Mesendoderm (in vitro differentiated cells): Measurements from ENCODE around the gene SLC17A8.

Experiments used
- DNase-seq: peaks from one replicate; pipeline ENCODE4 v3.0.0; 2013
- H2AK5ac ChIP-seq: 2 replicates; pipeline ENCODE4 v1.6.1; 2013; ENCODE audit warnings: low read length, inconsistent platforms
- H2BK120ac ChIP-seq: 2 replicates; pipeline ENCODE4 v1.6.1; 2013; ENCODE audit warnings: low read depth, mild to moderate bottlenecking, low read length, moderate library complexity, mixed read lengths
- H2BK15ac ChIP-seq: replicated peaks from 2 replicates; pipeline ENCODE4 v1.6.1; 2013; ENCODE audit warnings: low read depth, mild to moderate bottlenecking, moderate library complexity
- H2BK5ac ChIP-seq: 2 replicates; pipeline ENCODE4 v1.6.1; 2013; ENCODE audit warnings: low read length, inconsistent platforms
- H3K18ac ChIP-seq: 2 replicates; pipeline ENCODE4 v1.6.1; 2013; ENCODE audit warnings: mild to moderate bottlenecking, low read length, mixed read lengths
- H3K23ac ChIP-seq: one replicate; pipeline ENCODE4 v1.6.1; 2013; ENCODE audit warnings: low read length
- H3K27ac ChIP-seq: 2 replicates; pipeline ENCODE4 v1.5.1; 2013; ENCODE audit warnings: low read depth, mild to moderate bottlenecking, inconsistent platforms, low read length, moderate library complexity
- H3K27me3 ChIP-seq: 2 replicates; pipeline ENCODE4 v1.6.1; 2013; ENCODE audit warnings: low read length, control low read depth, mild to moderate bottlenecking, inconsistent platforms; ENCODE audit not compliant: insufficient read depth, poor library complexity
- H3K36me3 ChIP-seq: 2 replicates; pipeline ENCODE4 v1.6.1; 2013; ENCODE audit warnings: low read length, inconsistent platforms; ENCODE audit not compliant: control insufficient read depth, insufficient read depth
- H3K4ac ChIP-seq: one replicate; pipeline ENCODE4 v1.6.1; 2013; ENCODE audit warnings: low read depth, mild to moderate bottlenecking, low read length, moderate library complexity
- H3K4me1 ChIP-seq: 2 replicates; pipeline ENCODE4 v1.6.1; 2013; ENCODE audit warnings: low read depth, low read length, inconsistent platforms; ENCODE audit not compliant: control insufficient read depth
- H3K4me2 ChIP-seq: 2 replicates; pipeline ENCODE4 v1.6.1; 2013; ENCODE audit warnings: low read length
- H3K4me3 ChIP-seq: 2 replicates; pipeline ENCODE4 v1.5.1; 2013; ENCODE audit warnings: mild to moderate bottlenecking, low read length
- H3K56ac ChIP-seq: one replicate; pipeline ENCODE4 v1.6.1; 2013; ENCODE audit warnings: low read length
- H3K79me1 ChIP-seq: 2 replicates; pipeline ENCODE4 v1.6.1; 2013; ENCODE audit warnings: low read length, inconsistent platforms
- H3K79me2 ChIP-seq: 2 replicates; pipeline ENCODE4 v1.6.1; 2013; ENCODE audit warnings: mild to moderate bottlenecking, low read length; ENCODE audit not compliant: control insufficient read depth, insufficient read depth
- H3K9ac ChIP-seq: 2 replicates; pipeline ENCODE4 v1.6.1; 2013; ENCODE audit warnings: low read length, inconsistent platforms
- H4K5ac ChIP-seq: one replicate; pipeline ENCODE4 v1.6.1; 2013; ENCODE audit warnings: low read length
- H4K8ac ChIP-seq: one replicate; pipeline ENCODE4 v1.6.1; 2013; ENCODE audit warnings: low read depth, mild to moderate bottlenecking, control low read depth, low read length, moderate library complexity
- WGBS: extraction: QIAGEN DNeasy Blood & Tissue Kit; methylation state at CpG from one replicate; pipeline ENCODE4 v1.1.7; 2013; ENCODE audit warnings: low lambda C conversion rate, missing lambda C conversion rate; ENCODE audit not compliant: insufficient coverage; ENCODE audit errors: extremely low coverage; 5-methylcytosine and 5-hydroxymethylcytosine counted together

The SLC17A8 gene

GRCh38 chr12:100359248-100359647, 2.4 kb downstream of the SLC17A8 start:
- no peak for DNase-seq
- no peak overlapping the region for H3K23ac ChIP-seq
- H3K4me2 ChIP-seq = no peak overlapping the region
- no CpG with 5 or more reads among the region's 3 CpGs for WGBS
- no peak overlapping the region for H3K4me3 ChIP-seq
- no peak overlapping the region for H2BK5ac ChIP-seq
- H3K9ac ChIP-seq = no peak overlapping the region
- H3K79me2 ChIP-seq = no peaks in the 10 kb centered on the region
- H3K4me1 ChIP-seq = no peaks in the 10 kb centered on the region
- H3K79me1 ChIP-seq = no peaks in the 10 kb centered on the region
- no peak overlapping the region for H3K4ac ChIP-seq
- H4K5ac ChIP-seq = no peak overlapping the region
- no peak overlapping the region for H3K56ac ChIP-seq
- no peak overlapping the region for H2BK120ac ChIP-seq
- H2BK15ac ChIP-seq = no peak overlapping the region
- H4K8ac ChIP-seq = no peak overlapping the region
- H3K27me3 ChIP-seq = no peaks in the 10 kb centered on the region
- H3K27ac ChIP-seq = no peak overlapping the region
- H3K36me3 ChIP-seq = no peaks in the 10 kb centered on the region
- no peak overlapping the region for H3K18ac ChIP-seq
- H2AK5ac ChIP-seq = no peak overlapping the region

DNA sequence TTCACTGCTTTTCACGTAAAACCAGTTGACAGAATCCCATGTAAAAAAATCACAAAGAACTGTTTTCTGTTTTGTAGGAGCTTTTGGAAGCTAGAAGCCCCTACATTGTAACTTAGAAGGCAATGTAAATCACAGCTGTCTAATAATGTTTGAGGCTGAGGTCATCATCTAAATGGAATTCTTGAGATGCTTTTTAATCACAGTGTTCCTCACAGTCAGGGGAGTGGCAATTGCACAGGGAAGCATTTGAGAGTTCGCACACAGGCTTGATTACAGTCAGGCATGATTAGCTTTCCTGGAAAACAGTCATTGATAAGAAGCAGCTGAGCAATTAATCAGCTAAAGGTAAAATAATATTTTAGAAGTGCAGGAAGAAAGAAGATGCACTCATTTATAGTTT, 2.9 kb downstream of the SLC17A8 start:
- no peak overlapping the region for H3K9ac ChIP-seq
- H2BK15ac ChIP-seq = no peak overlapping the region
- H3K79me1 ChIP-seq = no peaks in the 10 kb centered on the region
- no peak overlapping the region for H2BK5ac ChIP-seq
- WGBS = no CpG with 5 or more reads among the region's 2 CpGs
- no peak overlapping the region for H4K8ac ChIP-seq
- H2BK120ac ChIP-seq = no peak overlapping the region
- no peak overlapping the region for H2AK5ac ChIP-seq
- H3K36me3 ChIP-seq = no peaks in the 10 kb centered on the region
- H3K27ac ChIP-seq = no peak overlapping the region
- no peak for DNase-seq
- no peak overlapping the region for H4K5ac ChIP-seq
- H3K79me2 ChIP-seq = no peaks in the 10 kb centered on the region
- no peak overlapping the region for H3K4me2 ChIP-seq
- H3K4me3 ChIP-seq = no peak overlapping the region
- no peak overlapping the region for H3K4ac ChIP-seq
- H3K56ac ChIP-seq = no peak overlapping the region
- H3K23ac ChIP-seq = no peak overlapping the region
- no peaks in the 10 kb centered on the region for H3K27me3 ChIP-seq
- no peak overlapping the region for H3K18ac ChIP-seq
- H3K4me1 ChIP-seq = no peaks in the 10 kb centered on the region

DNA sequence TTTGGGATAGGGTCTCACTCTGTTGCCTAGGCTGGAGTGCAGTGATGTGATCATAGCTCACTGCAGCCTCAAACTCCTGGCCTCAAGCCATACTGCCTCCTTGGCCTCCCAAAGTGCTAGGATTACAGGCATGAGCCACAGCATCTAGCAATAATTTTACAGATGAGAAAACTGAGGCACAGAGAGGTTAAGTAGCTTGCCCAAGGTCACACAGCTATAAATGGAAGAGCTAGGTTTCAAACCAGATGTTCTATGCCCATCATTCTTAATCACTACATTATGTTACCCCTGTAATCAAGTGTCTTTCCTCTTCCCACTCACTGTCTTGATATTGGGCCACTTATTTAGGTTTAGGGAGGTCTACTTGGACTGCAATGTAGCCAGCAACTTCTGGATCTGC, 3.6 kb downstream of the SLC17A8 start:
- no peak overlapping the region for H4K8ac ChIP-seq
- H2BK15ac ChIP-seq = no peak overlapping the region
- H3K4me2 ChIP-seq = no peak overlapping the region
- no peaks in the 10 kb centered on the region for H3K79me1 ChIP-seq
- no peak overlapping the region for H3K23ac ChIP-seq
- no peak overlapping the region for H3K4ac ChIP-seq
- H3K27me3 ChIP-seq = no peaks in the 10 kb centered on the region
- H3K4me1 ChIP-seq = no peaks in the 10 kb centered on the region
- no peaks in the 10 kb centered on the region for H3K36me3 ChIP-seq
- H2BK5ac ChIP-seq = no peak overlapping the region
- no peaks in the 10 kb centered on the region for H3K79me2 ChIP-seq
- DNase-seq = no peak
- no peak overlapping the region for H4K5ac ChIP-seq
- H3K27ac ChIP-seq = no peak overlapping the region
- no peak overlapping the region for H3K18ac ChIP-seq
- H3K4me3 ChIP-seq = no peak overlapping the region
- H3K56ac ChIP-seq = no peak overlapping the region
- H2BK120ac ChIP-seq = no peak overlapping the region
- no peak overlapping the region for H3K9ac ChIP-seq
- no peak overlapping the region for H2AK5ac ChIP-seq

- Histone ChIP-seq H3K18ac (no peak overlapping the region), H3K27ac (no peak overlapping the region), H2AK5ac (no peak overlapping the region), H3K4ac (no peak overlapping the region), H2BK15ac (no peak overlapping the region), H2BK120ac (no peak overlapping the region), H3K36me3 (no peaks in the 10 kb centered on the region), H2BK5ac (no peak overlapping the region), H4K8ac (no peak overlapping the region), H3K4me2 (no peak overlapping the region), H3K4me1 (no peaks in the 10 kb centered on the region), H3K56ac (no peak overlapping the region), H3K9ac (no peak overlapping the region), H3K79me1 (no peaks in the 10 kb centered on the region), H4K5ac (no peak overlapping the region), H3K4me3 (no peak overlapping the region), H3K79me2 (no peaks in the 10 kb centered on the region), H3K27me3 (no peaks in the 10 kb centered on the region), H3K23ac (no peak overlapping the region)
- DNase-seq = no peak
- WGBS = no CpG with 5 or more reads among the region's 4 CpGs
These were observed 7.5 kb downstream of the SLC17A8 start for GRCh38 chr12:100364324-100364723.

DNA sequence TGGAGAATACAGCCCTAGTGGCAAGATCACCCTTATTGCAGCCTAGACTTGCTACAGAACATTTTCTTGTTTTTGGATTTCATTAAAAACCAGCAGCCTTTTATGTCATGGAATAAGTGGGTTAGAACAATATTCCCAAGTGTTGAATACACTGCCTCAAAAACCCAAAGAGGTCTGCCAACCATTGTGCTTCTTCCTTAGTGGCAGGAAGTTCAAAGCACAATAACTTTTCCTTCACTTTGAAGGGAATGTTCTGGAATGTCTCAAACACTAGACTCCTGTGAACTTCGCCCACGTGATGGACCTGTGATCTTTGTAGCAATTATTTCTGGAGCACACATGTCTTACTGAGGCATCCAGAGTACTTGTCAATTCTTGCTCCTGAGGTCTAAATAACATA, 8.5 kb downstream of the SLC17A8 start:
- no peak overlapping the region for H3K23ac ChIP-seq
- no peaks in the 10 kb centered on the region for H3K4me1 ChIP-seq
- no peak overlapping the region for H3K27ac ChIP-seq
- no peak overlapping the region for H2AK5ac ChIP-seq
- no peaks in the 10 kb centered on the region for H3K79me2 ChIP-seq
- no peak overlapping the region for H3K4me2 ChIP-seq
- no peak overlapping the region for H4K5ac ChIP-seq
- no peak overlapping the region for H3K9ac ChIP-seq
- no peak overlapping the region for H4K8ac ChIP-seq
- no peaks in the 10 kb centered on the region for H3K27me3 ChIP-seq
- no peak overlapping the region for H2BK15ac ChIP-seq
- no peak overlapping the region for H3K56ac ChIP-seq
- H3K18ac ChIP-seq = no peak overlapping the region
- no peak overlapping the region for H3K4ac ChIP-seq
- H2BK120ac ChIP-seq = no peak overlapping the region
- no peak overlapping the region for H2BK5ac ChIP-seq
- no peak for DNase-seq
- H3K36me3 ChIP-seq = no peaks in the 10 kb centered on the region
- no CpG with 5 or more reads among the region's 2 CpGs for WGBS
- H3K4me3 ChIP-seq = no peak overlapping the region
- H3K79me1 ChIP-seq = no peaks in the 10 kb centered on the region

DNA sequence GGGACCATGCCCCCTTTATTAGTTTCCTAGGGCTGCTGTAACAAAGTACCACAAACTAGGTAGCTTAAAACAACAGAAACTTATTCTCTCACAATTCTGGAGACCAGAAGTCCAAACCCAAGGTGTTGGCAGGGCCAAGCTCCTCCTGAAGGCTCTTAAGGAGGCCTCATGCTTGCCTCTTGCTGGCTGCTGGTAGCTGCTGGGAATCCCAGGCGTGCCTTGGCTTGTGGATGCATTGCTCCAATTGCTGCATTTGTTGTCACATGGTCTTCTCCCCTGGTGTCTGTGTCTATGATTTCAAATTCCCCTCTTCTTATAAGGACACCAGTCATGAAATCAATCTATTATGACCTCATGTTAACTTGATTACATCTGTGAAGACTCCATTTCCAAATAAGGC, 11.2 kb downstream of the SLC17A8 start:
- Histone ChIP-seq H3K18ac (no peak overlapping the region), H3K23ac (no peak overlapping the region), H3K79me1 (no peaks in the 10 kb centered on the region), H3K4me1 (no peaks in the 10 kb centered on the region), H2BK5ac (no peak overlapping the region), H3K4me3 (no peak overlapping the region), H3K36me3 (no peaks in the 10 kb centered on the region), H3K9ac (no peak overlapping the region), H3K79me2 (no peaks in the 10 kb centered on the region), H2BK15ac (no peak overlapping the region), H3K27ac (no peak overlapping the region), H4K8ac (no peak overlapping the region), H3K4ac (no peak overlapping the region), H4K5ac (no peak overlapping the region), H2AK5ac (no peak overlapping the region), H3K27me3 (no peaks in the 10 kb centered on the region), H2BK120ac (no peak overlapping the region), H3K4me2 (no peak overlapping the region), H3K56ac (no peak overlapping the region)
- DNase-seq = no peak
- WGBS = no CpG with 5 or more reads among the region's 1 CpG
